Tibial artery (tissue), 4 donors: ENCODE data around the gene ARHGEF11.

ENCODE experiments used
- DNase-seq, 2 donors: peaks; one replicate each; pipeline ENCODE4 v3.0.0-alpha.2; 2019
- H3K27ac ChIP-seq, 2 donors: fragments of 200-600 bp; sonication (generic) in 1 of 2; 1 replicate in 1 of 2; 2 replicates in 1 of 2; pipeline ENCODE4 v1.5.1; 2018 to 2019; ENCODE audit warnings: mild to moderate bottlenecking in 1 of 2
- H3K27me3 ChIP-seq, 2 donors: fragments of 200-600 bp; sonication (generic) in 1 of 2; one replicate each; pipeline versions ENCODE4 v1.5.1 to v1.6.0; 2016 to 2019
- H3K36me3 ChIP-seq, 3 donors: fragments of 200-600 bp; sonication (generic) in 2 of 3; one replicate each; pipeline ENCODE4 v1.5.1; 2016 to 2019; ENCODE audit warnings: mild to moderate bottlenecking in 2 of 3
- H3K4me1 ChIP-seq, 4 donors: fragments of 200-600 bp; sonication (generic) in 2 of 4; 1 replicate in 3 of 4; 2 replicates in 1 of 4; pipeline ENCODE4 v1.5.1; 2016 to 2019
- H3K4me3 ChIP-seq, 2 donors: fragments of 200-600 bp; sonication (generic) in 1 of 2; 1 replicate in 1 of 2; 2 replicates in 1 of 2; pipeline ENCODE4 v1.5.1; 2018 to 2019; ENCODE audit warnings: mild to moderate bottlenecking in 2 of 2
- H3K9me3 ChIP-seq, 3 donors: fragments of 200-600 bp; sonication (generic) in 1 of 3; one replicate each; pipeline ENCODE4 v1.5.1; 2016 to 2019
- CTCF ChIP-seq, 2 experiments: fragments of 200-600 bp in 1 of 2; fragments of 450-650 bp in 1 of 2; IDR thresholded peaks; one replicate each; pipeline ENCODE4 v1.5.1; 2017 to 2019; ENCODE audit warnings: antibody characterized with exemption in 2 of 2, mild to moderate bottlenecking in 1 of 2, moderate library complexity in 1 of 2
- intact Hi-C: fragments of 100-400 bp; cut with DNase I; formaldehyde crosslinking; loops from one replicate; pipeline ENCODE4 v1.15.0; 2023; ENCODE audit warnings: low total_unique reads

Gene ARHGEF11

DNA sequence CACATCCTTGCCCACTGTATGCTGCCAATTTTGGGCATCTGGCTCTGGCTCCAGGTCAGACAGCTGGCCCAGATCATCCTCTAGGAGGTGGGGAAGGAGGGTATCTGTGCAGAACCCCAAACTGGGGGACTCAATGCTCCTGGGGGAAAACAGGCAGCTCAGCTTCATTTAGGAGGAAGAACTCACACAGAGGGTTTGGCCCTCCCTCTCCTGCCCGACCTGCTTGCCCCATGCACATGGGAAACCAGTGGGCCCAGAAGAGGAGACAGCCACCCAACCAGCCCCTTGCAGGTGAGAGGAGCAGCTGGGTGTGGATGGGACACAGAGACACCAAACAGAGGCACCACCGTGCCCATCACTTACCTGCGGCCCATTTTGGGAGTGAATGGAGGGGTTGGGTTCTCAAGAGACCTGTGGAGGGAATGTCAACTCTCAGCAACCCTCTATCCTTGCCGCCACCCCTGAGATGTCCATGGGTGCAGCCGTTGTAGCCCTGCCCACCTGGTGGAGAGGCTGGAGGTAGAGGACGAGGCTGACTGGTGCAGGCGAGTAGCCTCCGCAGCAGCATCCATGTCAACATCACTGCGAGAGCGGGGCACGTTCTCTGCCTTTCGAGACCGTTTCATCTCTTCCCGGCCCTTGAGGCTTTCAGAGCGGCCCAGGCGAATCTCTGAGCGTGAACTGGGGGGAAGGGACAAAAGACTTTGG lies 97.6 kb downstream of the ARHGEF11 start:
- no peaks in the 10 kb centered on the region for H3K27me3 ChIP-seq
- DNase-seq = peak in 1 of 2 donors; percentile 62
- H3K27ac ChIP-seq = no peak overlapping the region
- no peaks in the 10 kb centered on the region for H3K9me3 ChIP-seq
- TF ChIP-seq CTCF (IDR thresholded peaks at IDR 0.05) = no peak
- no peaks in the 10 kb centered on the region for H3K4me1 ChIP-seq
- H3K36me3 ChIP-seq = peaks cover 68 to 100% (median 99%) of the 10 kb centered on the region in 3 donors
- H3K4me3 ChIP-seq = no peak overlapping the region
- intact Hi-C loops = no loop called here

DNA sequence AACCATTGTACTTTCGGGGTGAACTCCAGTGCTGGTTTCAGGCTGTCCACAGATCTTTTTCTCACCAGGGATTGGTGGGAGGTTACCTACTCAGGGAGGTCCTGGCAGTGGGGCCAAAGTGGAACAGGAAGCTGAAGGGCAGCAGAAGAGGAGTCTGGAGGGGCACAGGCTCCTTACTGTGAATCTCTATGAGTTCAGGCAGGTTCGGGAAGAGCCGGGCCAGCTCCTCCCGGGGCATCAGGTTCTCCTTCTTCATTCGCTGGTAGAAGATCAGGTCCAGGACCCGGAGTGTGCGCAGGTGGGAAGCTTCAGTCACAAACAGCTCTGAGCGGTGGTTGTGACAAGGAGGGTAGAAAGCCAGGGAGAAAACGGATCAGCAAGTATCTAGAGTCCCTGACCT lies 98.4 kb downstream of the ARHGEF11 start:
- Histone ChIP-seq H3K4me1 (no peaks in the 10 kb centered on the region), H3K36me3 (peaks cover 71 to 100% (median 99%) of the 10 kb centered on the region in 3 donors), H3K27ac (no peak overlapping the region), H3K9me3 (no peaks in the 10 kb centered on the region), H3K4me3 (no peak overlapping the region), H3K27me3 (no peaks in the 10 kb centered on the region)
- intact Hi-C loops = no loop called here
- no peak for TF ChIP-seq CTCF (IDR thresholded peaks at IDR 0.05)
- DNase-seq = peak in 1 of 2 donors; percentile 41

DNA sequence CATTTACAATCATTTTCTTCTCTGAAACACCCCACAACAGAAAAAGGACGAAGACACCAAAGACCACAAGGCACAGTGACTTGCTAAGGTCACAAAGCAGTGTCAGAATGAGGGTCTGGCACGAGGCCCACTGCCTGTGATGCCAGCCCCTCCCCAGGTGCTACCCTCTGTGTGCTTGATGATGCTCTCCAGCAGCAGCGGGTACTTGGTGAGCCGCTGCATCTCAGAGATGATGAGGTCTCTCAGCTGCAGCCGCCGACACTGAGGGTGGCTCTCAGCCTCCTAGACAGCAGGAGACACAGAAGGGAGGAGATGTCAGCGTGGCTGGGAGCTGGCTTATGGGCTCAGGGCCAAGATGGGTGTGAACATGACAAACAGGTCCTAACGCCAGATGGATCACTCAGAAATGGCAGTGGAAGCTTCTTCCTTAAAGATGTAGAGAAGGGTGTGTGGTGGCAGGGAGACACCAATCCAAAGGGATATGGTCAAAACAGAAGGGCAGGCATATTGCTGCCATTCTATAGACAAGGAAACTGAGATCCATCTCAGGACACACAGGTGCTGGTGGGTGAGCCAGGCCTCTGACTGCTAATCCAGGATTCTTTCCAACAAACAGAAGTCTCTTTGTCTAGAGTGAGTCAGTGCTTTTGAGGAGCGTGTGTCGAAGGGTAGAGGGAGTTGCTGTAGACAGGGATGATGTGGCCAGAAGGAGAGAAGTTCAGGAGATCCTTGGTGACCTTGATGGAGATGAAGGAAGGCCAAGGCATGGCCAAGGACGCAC lies 99.5 kb downstream of the ARHGEF11 start:
- TF ChIP-seq CTCF (IDR thresholded peaks at IDR 0.05) = no peak
- H3K4me3 ChIP-seq = no peak overlapping the region
- no peaks in the 10 kb centered on the region for H3K27me3 ChIP-seq
- no peak overlapping the region for H3K27ac ChIP-seq
- peak in 1 of 2 donors; percentile 57 for DNase-seq
- H3K9me3 ChIP-seq = no peaks in the 10 kb centered on the region
- intact Hi-C loops = no loop called here
- H3K36me3 ChIP-seq = peaks cover 81 to 100% (median 99%) of the 10 kb centered on the region in 3 donors
- no peaks in the 10 kb centered on the region for H3K4me1 ChIP-seq

- peaks cover 90 to 100% (median 99%) of the 10 kb centered on the region in 3 donors for H3K36me3 ChIP-seq
- no peak for TF ChIP-seq CTCF (IDR thresholded peaks at IDR 0.05)
Measured at GRCh38 chr1:156944848-156945247, 100.7 kb downstream of the ARHGEF11 start.

DNA sequence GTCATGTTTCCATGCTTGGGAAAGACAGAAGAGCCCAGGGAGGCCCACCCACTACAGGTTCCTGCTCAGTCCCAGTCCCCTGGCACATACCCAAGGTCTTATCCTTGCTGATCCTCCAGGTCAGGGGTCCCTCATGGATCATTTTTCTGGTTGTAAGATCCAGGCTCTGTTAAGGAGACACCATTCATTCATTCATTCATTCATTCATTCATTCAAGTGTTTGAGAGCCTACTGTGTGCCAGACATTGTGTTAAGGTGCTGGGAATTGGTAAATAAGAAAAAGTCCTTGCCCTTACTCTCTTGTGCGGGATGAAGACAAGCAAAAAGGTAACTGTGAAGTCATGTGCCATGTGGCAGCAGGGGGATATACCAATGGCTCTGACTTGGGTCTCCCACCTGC lies 101.3 kb downstream of the ARHGEF11 start:
- H3K27me3 ChIP-seq = no peaks in the 10 kb centered on the region
- intact Hi-C loops = no loop called here
- TF ChIP-seq CTCF (IDR thresholded peaks at IDR 0.05) = no peak
- no peak overlapping the region for H3K27ac ChIP-seq
- peaks cover 91 to 100% (median 99%) of the 10 kb centered on the region in 3 donors for H3K36me3 ChIP-seq
- no peak overlapping the region for H3K4me3 ChIP-seq
- no peaks in the 10 kb centered on the region for H3K9me3 ChIP-seq
- no peaks in the 10 kb centered on the region for H3K4me1 ChIP-seq
- DNase-seq = peak in 1 of 2 donors; percentile 10

More at GRCh38 chr1:156944848-156945247, 100.7 kb downstream of the ARHGEF11 start:
- intact Hi-C loops = no loop called here
- no peaks in the 10 kb centered on the region for H3K9me3 ChIP-seq
- no peaks in the 10 kb centered on the region for H3K27me3 ChIP-seq
- H3K27ac ChIP-seq = no peak overlapping the region
- peak in 1 of 2 donors; percentile 33 for DNase-seq
- H3K4me3 ChIP-seq = no peak overlapping the region
- H3K4me1 ChIP-seq = no peaks in the 10 kb centered on the region
